ENCODE results near the gene VSTM2B.

VSTM2B gene

DNA sequence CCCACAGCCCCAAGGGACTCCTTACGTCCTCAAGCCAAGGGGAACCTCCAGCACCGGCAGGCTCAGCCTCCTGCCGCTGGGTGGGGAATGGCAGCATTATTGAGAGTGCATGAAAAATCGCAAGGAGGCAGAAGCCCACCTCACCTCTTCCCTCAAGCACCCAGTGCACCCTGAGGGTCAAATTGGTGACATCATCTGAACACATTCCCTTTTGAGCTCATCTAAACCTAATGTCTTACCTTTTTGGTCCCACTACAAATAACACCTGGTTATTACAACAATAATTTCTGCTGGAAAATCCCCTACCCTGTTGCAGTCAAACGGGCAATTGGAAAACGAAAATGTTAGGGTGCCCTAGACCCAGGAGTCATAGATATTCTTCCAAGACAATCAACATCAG is 68.1 kb downstream of the VSTM2B start:
- DNase-seq (ENCODE audit: low read depth in 2 of 2): no peak

DNA sequence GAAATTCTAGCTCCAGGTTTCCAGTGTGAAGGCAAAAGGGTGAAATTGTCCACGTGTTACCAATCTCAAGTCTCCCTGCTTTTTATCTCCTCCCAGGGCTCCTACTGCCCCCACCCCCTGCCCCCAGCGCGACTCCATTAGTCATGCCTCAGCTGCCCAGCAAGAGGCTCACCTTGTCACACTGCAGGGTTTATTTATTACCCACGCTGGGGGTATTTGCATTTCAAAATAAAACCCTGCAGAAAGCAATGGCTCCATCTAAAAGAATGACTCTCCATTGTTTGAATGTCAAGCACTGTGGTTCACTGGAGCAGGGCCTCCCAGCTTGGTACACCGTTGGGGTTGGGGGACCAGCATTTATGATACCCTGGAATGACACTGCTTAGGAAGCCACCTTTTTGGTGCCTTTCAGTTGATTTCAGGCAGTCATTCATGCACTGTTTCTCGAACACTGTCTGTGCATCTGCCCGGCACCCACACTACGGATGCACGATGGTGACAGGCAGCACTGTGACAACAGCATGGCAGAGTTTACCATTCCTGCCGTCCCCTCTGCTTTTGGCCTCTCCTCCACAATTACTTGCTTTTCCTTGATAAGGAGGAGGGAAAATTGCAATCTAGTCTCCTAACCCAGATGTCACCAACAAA is 70.4 kb downstream of the VSTM2B start:
- DNase-seq (ENCODE audit: low read depth in 2 of 2): no peak

DNA sequence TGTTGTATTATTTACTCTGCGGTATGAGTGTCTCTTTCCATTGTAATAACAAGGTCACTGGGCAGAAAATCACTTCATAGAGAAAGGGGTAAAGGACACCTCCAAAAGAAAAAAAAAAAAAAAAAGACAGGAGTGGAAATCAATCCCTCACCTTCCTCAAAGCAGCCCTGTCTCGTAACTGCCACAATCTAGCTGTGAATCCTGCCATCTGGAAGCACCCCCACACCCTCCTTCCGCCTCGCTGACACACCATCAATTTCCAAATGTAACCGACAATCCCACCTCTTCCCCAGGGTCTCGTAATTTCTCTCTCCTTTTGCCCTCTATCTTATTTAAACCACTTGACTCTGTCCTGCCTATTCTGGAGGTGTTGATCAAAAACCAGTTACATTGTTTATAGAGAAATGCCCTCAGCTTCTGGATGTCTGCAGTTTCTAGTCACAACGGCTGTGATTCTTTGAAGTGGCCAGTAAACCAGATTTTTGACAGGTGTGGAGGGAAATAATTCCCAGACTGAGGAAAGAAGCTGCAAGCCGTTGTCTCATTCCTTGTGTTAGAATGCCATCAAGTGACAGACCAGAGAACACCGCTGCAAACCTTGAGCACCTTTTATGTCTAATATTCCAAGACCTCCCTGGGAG is 71.2 kb downstream of the VSTM2B start:
- DNase-seq (ENCODE audit: low read depth in 2 of 2): no peak

DNA sequence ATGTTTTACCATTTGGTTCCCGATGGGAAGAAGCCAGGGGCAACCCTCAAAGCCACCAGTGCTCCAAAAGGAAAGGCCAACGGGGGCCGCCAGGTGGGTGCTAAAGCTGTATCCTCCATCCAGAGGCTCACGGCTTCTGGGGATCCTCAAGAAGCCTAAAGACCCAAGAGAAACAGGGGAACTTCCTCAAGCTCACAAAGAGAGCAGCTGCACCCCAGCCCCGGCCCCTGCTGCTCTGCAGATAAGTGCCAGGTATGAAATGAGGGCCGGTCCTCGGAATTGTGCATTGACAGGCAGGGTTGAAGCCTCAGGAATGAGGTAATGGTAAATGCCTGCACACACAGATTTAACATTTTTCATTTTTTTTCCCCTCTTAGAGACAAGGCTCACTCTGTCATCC is 72.2 kb downstream of the VSTM2B start:
- DNase-seq (ENCODE audit: low read depth in 2 of 2): no peak

DNA sequence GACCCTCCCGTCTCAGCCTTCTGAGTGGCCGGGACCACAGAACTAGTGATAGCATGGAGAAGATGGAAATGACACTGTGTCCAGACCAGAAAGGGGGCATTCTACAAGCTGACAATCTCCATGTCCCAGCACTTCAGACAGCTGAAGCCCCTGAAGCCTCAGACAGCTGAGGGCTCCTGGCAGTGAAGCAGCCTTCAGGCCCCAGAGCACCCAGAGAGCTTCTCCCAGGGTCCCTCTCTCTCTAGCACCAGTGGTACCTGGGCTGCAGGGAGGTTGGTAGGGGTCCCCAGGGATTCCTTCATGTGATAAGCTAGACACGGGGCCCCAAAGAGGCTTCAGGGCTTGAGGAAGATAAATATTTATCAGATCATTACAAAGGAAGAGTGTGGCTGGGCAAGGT is 72.7 kb downstream of the VSTM2B start:
- DNase-seq (ENCODE audit: low read depth in 2 of 2): no peak

DNA sequence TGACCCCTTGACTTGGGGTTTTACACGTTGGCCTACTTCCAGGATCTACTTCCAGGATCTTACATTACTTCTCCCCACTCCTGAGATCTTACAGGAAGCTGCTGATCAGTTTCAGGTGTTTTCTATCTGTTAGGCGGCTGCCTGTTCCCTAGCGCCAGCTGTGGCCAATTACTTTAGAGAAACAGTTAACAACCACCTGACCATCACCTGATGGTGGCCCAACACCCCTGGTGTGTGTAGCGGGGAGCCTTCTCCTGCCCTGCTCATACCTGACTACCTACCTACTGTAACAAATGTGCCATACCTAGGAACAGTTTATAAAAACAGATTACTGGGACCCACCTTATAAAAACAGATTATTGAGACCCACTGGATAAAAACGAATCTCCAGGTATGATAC is 77.5 kb downstream of the VSTM2B start:
- no peak for DNase-seq (ENCODE audit: low read depth in 2 of 2)

DNA sequence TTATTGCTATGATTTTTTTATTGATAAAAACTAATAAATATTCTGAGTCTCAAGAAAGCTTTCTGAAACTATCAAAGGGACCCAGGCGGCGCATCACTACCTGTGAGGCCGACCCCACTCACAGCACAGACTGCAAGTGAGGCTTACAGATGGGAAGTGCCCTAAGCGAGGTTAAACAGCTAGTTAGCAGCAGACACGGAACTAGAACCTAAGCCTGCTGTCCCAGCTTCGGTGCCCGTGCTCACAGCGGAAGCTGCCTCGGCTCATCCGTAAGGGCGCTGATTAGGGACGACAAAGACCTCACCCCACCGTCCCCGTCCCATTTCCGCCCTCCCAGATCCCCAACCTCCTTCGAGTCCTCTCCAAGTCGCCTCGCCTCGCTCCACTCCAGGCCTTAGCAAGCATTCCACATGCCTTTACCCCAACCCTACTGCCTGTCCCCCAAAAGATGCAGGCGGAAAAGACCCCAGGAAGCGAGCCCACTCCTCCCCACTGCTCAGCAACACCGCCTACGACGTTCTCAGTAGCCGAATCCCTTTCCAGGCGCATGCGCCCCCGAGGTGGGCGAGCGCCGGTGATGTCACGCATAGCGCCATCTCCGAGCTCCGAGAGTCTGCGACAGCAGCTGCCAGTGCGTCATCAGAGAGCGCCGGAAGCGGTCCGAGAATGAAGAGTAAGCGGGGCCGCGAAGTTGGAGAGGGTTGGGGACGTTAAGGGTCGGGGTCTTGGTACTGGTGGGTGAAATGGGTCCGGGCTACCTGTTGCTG is 80.0 kb downstream of the VSTM2B start, which contains the start of gene POP4:
Gene POP4, plus strand, starts transcription at position 631 of the 767 bp plus-strand sequence. Its CDS starts 36 bp downstream, at position 667.
- DNase-seq (ENCODE audit: low read depth in 2 of 2): peak; percentile 94 to 98

DNA sequence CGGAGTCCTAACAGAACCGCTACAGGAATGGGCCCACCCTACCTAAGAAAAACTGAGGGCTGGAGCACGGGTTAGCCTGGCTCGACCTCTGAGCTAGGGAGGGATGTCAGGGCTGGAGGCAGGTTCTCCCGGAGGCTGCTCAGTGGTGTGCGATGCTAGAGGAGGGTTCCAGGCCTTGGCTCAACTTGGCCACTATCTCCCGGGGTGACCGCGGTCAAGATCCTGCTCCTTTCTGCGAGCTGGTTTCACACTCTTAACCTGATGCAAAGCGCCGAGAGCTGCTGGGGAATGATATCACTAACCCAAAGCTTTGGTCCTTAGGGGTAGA is 80.6 kb downstream of the VSTM2B start:
- no peak for DNase-seq (ENCODE audit: low read depth in 2 of 2)

DNA sequence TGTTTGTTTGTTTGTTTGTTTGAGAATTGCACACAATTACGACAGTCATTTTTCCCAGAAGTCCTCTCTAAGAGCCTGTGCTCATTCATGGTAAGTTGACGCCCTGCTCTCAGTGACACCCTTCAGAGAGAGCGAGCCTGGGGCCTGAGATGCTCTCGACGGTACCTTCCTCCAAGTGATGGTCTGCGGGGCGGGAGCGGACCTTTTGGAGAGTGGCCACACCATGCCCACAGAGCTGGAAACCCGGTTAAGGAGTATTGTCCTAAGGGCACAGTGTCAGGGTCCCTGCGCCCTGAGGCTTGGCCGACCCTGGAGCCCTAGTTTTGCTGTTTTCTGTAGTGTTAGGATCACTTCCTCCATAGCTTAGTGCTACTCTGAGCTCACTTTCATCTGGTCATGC is 83.8 kb downstream of the VSTM2B start:
- no peak for DNase-seq (ENCODE audit: low read depth in 2 of 2)

DNA sequence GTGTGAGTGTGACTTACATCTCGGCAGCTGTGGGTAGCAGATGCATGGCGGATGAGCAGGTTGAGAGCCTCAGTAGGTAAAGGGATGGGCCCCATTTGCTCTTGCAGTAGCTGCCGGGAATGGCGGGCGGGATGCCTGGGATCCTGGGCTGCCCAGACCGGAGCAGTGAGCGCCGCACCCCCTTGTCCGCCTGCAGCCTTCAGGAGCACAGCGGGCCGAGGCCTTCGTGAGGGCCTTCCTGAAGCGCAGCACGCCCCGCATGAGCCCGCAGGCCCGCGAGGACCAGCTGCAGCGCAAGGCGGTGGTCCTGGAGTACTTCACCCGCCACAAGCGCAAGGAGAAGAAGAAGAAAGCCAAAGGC is 84.4 kb downstream of the VSTM2B start:
- DNase-seq (ENCODE audit: low read depth in 2 of 2): no peak

DNA sequence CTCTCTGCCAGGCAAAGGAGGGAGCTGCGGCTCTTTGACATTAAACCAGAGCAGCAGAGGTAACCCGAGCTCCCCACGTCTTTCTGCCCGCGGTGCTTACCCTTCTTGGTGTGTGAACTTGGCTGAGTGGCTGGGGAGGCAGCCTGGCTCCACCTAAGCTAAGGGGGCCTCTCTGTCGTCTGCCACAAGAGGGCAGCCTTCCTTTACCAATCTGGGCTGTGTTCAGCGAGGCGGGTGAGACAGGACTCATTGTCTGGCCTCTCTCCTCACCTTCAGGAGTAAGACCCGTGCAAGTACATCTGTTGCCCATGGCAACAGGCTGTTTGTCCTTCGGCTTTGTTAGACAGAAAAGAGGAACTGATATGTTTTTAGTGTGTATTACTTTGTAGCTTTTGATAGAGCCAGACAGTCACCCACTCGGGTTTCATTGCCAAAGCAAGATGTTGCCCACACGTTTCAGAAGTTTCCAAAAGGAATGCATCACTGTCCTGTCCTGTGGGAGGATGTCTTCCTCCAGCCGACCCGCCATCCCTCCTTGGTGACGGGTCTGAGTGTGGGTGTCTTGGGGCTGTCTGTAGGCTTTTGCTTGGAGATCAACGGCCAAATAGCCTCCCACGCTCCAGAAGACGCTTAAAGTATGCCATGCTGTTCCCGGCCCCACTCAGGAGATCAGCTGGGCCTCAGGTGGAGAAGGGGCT is 84.9 kb downstream of the VSTM2B start:
- DNase-seq (ENCODE audit: low read depth in 2 of 2): peak; percentile 66 to 81

DNA sequence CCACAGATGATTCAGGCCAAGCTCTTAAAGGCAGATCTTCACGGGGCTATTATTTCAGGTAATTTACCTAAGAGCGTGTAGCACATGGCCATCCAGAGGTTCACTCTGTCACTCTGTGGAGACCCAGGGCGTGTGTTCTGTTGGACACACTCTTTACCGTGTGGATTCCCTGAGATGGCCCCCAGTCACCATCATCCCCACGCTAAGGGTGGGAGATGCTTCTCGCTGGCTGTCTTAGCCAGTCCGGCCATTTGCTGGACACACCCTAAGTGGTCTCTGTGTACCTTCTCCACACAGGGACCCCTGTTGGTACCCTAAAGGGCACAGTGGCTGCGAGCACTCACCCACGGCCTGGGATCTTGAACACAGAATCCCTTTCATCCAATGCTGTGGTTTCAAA is 86.3 kb downstream of the VSTM2B start:
- no peak for DNase-seq (ENCODE audit: low read depth in 2 of 2)

DNA sequence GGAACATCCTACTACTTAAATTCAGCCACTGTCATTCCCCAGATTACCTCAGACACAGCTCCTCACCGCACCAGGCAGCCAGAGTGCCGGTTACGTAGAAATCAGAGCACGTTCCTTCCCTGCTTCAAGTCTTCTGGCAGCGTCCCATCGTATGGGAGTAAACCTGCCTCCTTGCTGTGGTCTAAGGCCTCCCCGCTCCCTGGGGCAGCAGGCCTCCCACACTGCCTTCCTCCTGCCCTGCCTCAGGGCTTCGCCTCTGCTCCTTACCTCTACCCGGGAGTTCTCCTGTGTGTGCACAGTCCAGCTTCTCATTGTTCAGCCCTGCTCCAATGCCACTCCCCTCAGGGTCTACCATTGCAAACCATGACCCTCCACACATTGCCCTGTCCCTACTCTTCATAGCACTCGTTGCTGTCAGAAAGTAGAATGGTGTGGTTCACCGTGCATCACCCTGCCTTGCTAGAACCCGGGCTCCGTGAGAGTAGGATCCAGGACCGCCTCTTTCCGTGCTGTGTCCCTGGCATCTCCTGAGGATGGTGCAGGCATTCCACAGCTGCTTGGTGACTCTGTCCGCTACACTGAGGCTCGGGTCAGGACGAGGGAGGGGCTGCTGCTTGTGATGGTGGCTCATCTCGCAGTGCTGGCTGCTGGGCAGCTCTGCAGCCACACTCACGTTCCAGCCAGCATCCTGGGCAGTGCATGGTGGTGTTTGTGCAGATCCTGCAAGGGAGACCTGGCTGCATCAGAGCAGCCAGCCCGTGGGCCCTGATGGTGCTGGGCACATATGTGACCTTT is 87.2 kb downstream of the VSTM2B start:
- no peak for DNase-seq (ENCODE audit: low read depth in 2 of 2)

DNA sequence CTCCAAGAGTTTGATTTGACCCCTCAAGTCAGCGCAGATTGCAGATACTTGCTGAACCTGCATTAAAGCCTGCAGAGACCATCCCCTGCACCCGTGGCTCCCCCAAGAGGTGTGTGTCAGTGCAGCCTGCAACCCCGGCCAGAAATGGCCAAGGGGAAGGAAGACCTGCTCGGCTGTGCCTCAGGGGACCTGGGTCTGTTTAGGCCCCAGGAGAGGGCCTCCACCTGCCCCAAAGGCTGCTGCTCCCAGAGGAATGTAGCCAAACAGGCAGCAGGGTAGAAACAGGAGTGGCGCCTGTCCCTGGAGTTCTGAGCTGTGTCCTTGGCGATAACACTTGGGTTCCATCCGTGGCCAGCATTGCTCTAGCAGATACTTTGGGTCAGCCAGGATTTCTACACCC is 88.3 kb downstream of the VSTM2B start:
- DNase-seq (ENCODE audit: low read depth in 2 of 2): no peak

All from stimulated activated CD4-positive, alpha-beta T cell treated with anti-CD3 and anti-CD28 coated beads, Interleukin-12 subunit alpha, Interleukin-12 subunit beta, amount 100 ng/mL, for 24 hours (primary cell).